ENCODE results near the gene USB1.

USB1 gene

DNA sequence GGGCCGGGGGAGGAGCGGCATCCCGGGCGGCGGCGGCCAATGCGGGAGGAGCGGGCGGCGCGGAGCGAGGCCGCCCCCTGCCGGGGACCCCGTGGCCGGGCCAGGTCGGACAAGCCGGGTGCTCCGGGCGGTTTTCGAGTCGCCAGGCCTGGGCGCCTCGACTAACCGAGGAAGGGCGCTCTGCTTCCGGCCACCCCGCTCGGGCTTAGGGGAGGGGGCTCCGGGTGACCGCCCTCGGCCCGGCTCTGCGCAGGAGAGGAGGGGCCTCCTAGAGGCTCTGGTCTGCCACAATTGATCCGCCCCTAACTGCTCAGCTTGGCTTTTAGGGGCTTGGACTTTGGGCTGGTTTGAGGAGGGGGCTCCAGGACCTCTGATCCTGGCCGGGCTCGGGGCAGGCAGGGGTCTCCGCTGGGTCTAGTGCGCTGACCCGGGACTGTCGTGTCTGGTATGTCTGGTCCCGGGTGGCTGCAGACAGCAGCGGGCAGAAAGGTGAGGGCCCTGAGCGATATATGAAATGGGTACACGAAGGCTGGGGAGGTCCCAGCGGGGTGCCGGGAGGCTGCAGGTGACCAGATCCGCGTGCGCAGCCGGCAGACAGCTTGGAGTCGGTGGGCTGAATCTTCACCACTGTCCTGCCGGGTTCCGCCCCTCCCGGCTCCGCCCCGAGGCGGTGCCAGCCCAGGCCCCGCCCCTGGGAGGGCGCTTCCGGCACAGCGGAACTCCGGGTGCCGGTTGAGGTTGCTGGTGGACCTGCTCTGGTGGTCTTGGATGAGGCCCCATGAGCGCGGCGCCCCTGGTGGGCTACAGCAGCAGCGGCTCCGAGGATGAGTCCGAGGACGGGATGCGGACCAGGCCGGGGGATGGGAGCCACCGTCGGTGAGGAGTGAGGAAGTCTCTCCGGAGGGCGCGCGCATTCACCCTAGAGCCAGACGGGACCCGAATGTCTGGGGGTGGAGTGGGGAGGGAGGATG, at the start of gene USB1:
Gene USB1 (plus strand): TSS at position 702 of the 971 bp plus-strand sequence. CDS start 77 bp downstream, at position 779.
- peak within 1 kb of the TSS; percentile 95 for H3K4me3 ChIP-seq (ENCODE audit: low read depth, low read length)
- DNase-seq (ENCODE audit: low read depth): peak; percentile 92
- TF ChIP-seq, protein P1, sequence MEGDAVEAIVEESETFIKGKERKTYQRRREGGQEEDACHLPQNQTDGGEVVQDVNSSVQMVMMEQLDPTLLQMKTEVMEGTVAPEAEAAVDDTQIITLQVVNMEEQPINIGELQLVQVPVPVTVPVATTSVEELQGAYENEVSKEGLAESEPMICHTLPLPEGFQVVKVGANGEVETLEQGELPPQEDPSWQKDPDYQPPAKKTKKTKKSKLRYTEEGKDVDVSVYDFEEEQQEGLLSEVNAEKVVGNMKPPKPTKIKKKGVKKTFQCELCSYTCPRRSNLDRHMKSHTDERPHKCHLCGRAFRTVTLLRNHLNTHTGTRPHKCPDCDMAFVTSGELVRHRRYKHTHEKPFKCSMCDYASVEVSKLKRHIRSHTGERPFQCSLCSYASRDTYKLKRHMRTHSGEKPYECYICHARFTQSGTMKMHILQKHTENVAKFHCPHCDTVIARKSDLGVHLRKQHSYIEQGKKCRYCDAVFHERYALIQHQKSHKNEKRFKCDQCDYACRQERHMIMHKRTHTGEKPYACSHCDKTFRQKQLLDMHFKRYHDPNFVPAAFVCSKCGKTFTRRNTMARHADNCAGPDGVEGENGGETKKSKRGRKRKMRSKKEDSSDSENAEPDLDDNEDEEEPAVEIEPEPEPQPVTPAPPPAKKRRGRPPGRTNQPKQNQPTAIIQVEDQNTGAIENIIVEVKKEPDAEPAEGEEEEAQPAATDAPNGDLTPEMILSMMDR (conservative IDR thresholded peaks at IDR 0.05; ENCODE audit: low read depth, low read length): peak; percentile 51

DNA sequence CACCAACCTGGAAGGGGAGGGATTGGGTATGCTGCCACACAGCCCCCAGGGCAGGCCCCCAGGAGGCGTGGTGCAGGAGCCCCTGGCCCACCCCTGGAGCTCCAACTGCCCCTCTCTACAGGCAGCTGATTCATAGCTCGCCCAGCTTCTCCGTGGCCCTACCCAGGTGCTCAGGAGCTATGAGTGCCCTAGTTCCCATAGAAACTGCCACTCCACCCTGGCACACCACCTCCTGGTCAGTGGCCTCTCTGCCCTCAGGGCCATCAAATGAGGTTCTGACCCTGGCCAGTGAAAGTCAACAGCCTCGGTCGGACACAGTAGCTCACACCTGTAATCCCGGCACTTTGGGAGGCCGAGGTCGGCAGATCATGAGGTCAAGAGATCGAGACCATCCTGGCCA, 48.3 kb upstream of the USB1 start:
- H3K4me3 ChIP-seq (ENCODE audit: low read depth, low read length): no peak overlapping the region
- TF ChIP-seq, protein P1 (conservative IDR thresholded peaks at IDR 0.05; ENCODE audit: low read depth, low read length): no peak
- no peak for DNase-seq (ENCODE audit: low read depth)

DNA sequence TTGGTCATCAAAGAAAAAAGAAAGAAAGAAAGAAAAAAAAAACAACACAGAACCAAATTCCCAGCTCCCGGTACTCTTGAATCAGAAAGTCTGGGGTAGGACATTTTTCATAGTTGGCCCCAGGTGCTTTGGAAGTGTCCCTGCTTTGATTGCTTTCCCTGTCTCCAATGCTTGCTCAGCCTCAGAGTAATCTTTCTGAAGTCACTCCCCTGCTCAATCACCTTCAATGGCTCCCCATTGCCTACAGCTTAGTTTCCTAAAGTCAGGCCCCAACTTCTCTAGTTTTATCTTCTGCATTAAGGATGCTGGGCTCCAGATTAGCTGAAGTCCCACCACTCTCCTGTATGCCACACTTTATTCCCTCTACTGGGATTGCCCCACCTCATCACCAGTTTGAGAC, 47.4 kb upstream of the USB1 start:
- H3K4me3 ChIP-seq (ENCODE audit: low read depth, low read length): no peak overlapping the region
- TF ChIP-seq, protein P1 (conservative IDR thresholded peaks at IDR 0.05; ENCODE audit: low read depth, low read length): no peak
- DNase-seq (ENCODE audit: low read depth): no peak

DNA sequence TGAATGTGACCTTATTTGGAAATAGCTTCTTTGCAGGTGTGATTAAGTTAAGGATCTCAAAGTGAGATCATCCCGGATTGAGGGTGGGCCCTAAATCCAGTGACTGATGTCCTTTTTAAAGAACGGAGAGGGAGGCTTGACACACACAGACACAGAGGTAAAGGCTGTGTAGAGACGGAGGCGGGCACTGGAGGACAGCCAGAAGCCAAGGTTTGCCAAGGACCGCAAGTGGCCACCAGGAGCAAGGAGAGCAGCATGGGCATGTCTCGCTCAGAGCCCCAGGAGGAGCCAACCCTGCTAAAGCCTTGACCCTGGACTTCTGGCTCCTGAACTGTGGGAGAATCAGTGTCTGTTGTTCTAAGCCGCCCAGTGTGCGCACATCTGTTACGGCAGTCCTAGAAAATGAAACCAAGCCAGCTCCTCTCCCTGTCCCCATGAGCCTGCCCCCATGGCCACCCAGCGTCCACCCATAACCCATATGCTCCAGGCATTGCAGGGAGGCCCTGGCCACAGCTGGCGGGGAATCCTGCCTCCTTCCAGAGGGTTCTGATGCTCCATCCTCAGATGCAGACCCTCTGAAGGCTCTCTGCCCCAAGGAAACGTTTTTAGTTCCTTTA, 45.5 kb upstream of the USB1 start:
- TF ChIP-seq, protein P1 (conservative IDR thresholded peaks at IDR 0.05; ENCODE audit: low read depth, low read length): no peak
- H3K4me3 ChIP-seq (ENCODE audit: low read depth, low read length): no peak overlapping the region
- DNase-seq (ENCODE audit: low read depth): no peak

GRCh38 chr16:57956270-57956808, 44.9 kb upstream of the USB1 start:
- H3K4me3 ChIP-seq (ENCODE audit: low read depth, low read length): no peak overlapping the region
- TF ChIP-seq, protein P1 (conservative IDR thresholded peaks at IDR 0.05; ENCODE audit: low read depth, low read length): no peak

DNA sequence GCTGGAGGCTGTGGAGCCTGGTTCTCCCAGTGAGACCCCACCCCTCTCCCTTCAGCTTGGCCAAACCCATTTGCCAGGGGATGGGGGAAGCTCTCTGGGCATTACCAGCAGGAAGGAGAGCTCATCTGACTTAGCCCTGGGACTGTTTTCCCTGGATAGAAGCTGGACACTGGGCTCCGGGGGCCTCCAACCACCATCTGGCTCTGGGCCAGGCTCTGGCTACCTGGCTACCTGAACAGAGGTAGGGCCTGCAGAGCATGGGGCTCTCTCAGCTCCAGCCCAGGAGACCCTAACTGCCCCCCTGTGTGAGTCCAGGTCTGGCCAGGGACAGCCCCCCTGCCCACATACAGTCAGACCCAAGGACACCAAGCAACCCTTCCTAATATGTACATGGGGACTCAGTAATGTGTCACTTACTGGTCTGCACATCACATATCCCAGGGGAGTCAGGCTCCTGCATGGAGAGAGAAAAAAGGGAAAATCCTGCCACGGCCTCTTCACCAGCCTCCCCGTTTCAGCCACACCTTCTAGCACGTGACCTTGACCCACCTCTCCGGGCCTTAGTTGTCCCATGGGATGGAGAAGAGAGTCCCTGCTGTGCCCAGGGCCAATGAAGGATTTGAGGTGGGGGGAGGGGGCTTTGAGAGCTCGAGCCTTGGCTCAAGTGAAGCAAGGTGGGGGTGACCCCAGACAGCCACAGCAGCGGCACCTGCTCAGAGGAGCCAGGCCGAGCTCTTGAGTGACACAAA, 44.1 kb upstream of the USB1 start:
- H3K4me3 ChIP-seq (ENCODE audit: low read depth, low read length): no peak overlapping the region
- DNase-seq (ENCODE audit: low read depth): no peak
- TF ChIP-seq, protein P1 (conservative IDR thresholded peaks at IDR 0.05; ENCODE audit: low read depth, low read length): no peak

More at GRCh38 chr16:57956270-57956808, 44.9 kb upstream of the USB1 start:
- DNase-seq (ENCODE audit: low read depth): no peak

Measured in choroid plexus epithelial cell (primary cell).